Neural progenitor cell (in vitro differentiated cells): ENCODE measurements around the gene DDIT3. TPM values are rescaled to one million over a fixed set of nuclear protein-coding genes. Genes with fewer than 3 reads are reported as not detected.
"Not testable (repeated sequence)": the region's sequence is repeated elsewhere in the genome, so short reads cannot be mapped to it uniquely, and the experiment has no call there.

Source experiments
- DNase-seq: peaks from one replicate; pipeline ENCODE4 v3.0.0-alpha.2; 2016; ENCODE audit warnings: low spot score
- H2AFZ ChIP-seq: fragments of 200-600 bp; sonication (generic); replicated peaks from 2 replicates; pipeline ENCODE4 v1.6.1; 2016; ENCODE audit warnings: antibody characterized with exemption
- H3F3A ChIP-seq: fragments of 200-600 bp; sonication (generic); 2 replicates; pipeline ENCODE4 v1.6.1; 2016; ENCODE audit warnings: antibody characterized with exemption, low read depth
- H3K27ac ChIP-seq: fragments of 200-600 bp; sonication (generic); 2 replicates; pipeline ENCODE4 v1.5.1; 2016; ENCODE audit warnings: mild to moderate bottlenecking
- H3K27me3 ChIP-seq: fragments of 200-600 bp; sonication (generic); 2 replicates; pipeline ENCODE4 v1.6.1; 2016; ENCODE audit warnings: mild to moderate bottlenecking, moderate library complexity
- H3K36me3 ChIP-seq: fragments of 200-600 bp; sonication (generic); 2 replicates; pipeline ENCODE4 v1.5.1; 2016
- H3K4me1 ChIP-seq: fragments of 200-600 bp; sonication (generic); 2 replicates; pipeline ENCODE4 v1.6.1; 2016; ENCODE audit warnings: mixed run types
- H3K4me2 ChIP-seq: fragments of 200-600 bp; sonication (generic); 2 replicates; pipeline ENCODE4 v1.6.1; 2016
- H3K4me3 ChIP-seq: fragments of 200-600 bp; sonication (generic); 2 replicates; pipeline ENCODE4 v1.5.1; 2016
- H3K79me2 ChIP-seq: fragments of 200-600 bp; sonication (generic); 2 replicates; pipeline ENCODE4 v1.6.1; 2016; ENCODE audit warnings: low read depth
- H3K9ac ChIP-seq: fragments of 200-600 bp; sonication (generic); 2 replicates; pipeline ENCODE4 v1.6.1; 2016
- H3K9me3 ChIP-seq: fragments of 200-600 bp; sonication (generic); 2 replicates; pipeline ENCODE4 v1.5.1; 2016; ENCODE audit warnings: low read depth
- H4K20me1 ChIP-seq: fragments of 200-600 bp; sonication (generic); 2 replicates; pipeline ENCODE4 v1.6.1; 2016; ENCODE audit warnings: low read depth
- H3K27ac Mint-ChIP-seq: 3 replicates; pipeline ENCODE4 v1.8.0; 2021; ENCODE audit warnings: mixed read lengths
- H3K27me3 Mint-ChIP-seq: 2 replicates; pipeline ENCODE4 v1.8.0; 2022; ENCODE audit warnings: low read depth, mild to moderate bottlenecking, inconsistent platforms, moderate library complexity, mixed read lengths; ENCODE audit not compliant: insufficient read depth
- H3K36me3 Mint-ChIP-seq: 3 replicates; pipeline ENCODE4 v1.8.0; 2021; ENCODE audit warnings: mixed read lengths
- H3K4me1 Mint-ChIP-seq: 3 replicates; pipeline ENCODE4 v1.8.0; 2021; ENCODE audit warnings: mixed read lengths
- H3K4me3 Mint-ChIP-seq: 3 replicates; pipeline ENCODE4 v1.8.0; 2021; ENCODE audit warnings: mild to moderate bottlenecking, moderate library complexity, mixed read lengths
- H3K9me3 Mint-ChIP-seq: 3 replicates; pipeline ENCODE4 v1.8.0; 2020; ENCODE audit warnings: mixed read lengths
- EZH2 ChIP-seq: fragments of 200-600 bp; sonication (generic); IDR thresholded peaks from 2 replicates; pipeline ENCODE4 v1.6.1; 2017; ENCODE audit warnings: antibody characterized with exemption, mild to moderate bottlenecking, moderate library complexity
- EZH2phosphoT487 ChIP-seq: fragments of 200-600 bp; sonication (generic); IDR thresholded peaks from 2 replicates; pipeline ENCODE4 v1.6.1; 2017; ENCODE audit warnings: antibody characterized with exemption
- total RNA-seq: library from RNA; depleted of rRNA; stranded (reverse); fragments of >200 nt; gene quantifications from 2 replicates; pipeline ENCODE4 v1.2.3, GENCODE V29; 2015; ENCODE audit warnings: low replicate concordance
- TF ChIP-seq, protein P1 (sequence below): fragments of 200-600 bp; sonication (generic); IDR thresholded peaks from 2 replicates; pipeline ENCODE4 v1.5.1; 2017; ENCODE audit warnings: antibody characterized with exemption, mild to moderate bottlenecking

Gene DDIT3
- total RNA-seq, 1 donor from 2014 or later: 2.3 TPM

DNA sequence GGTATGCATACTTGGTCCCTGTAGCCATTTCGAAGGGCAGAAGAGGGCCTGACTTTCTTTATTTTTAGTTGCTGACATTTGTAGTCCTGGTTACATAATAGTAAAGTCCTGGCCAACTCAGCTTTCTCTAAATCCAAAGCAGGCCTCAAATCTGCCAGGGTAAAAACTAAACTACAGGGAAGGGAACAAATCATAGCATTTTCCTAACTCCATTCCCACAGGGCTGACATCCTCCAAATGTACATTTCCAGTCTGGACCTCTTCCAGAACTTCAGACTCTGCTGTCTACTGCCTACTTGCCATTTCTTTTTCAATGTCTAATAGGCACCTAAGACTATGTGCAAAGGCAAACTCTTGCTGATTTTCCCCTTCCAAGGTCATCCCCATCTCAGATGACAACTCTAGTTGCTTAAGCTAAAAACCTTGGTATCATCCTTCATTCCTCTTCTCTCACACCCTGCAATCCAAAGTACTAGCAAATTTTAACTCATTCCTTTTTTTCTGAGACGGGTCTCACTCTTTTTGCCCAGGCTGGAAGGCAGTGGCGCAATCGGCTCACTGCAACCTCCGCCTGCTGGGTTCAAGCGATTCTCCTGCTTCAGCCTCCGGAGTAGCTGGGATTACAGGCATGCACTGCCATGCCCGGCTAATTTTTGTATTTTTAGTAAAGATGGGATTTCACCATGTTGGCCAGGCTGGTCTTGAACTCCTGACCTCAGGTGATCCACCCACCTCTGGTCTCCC, 2.0 kb downstream of the DDIT3 start:
- peaks cover 30% of the 10 kb centered on the region for H3K36me3 Mint-ChIP-seq
- Histone ChIP-seq H3K9ac (no peak overlapping the region), H3K36me3 (peaks cover 3% of the 10 kb centered on the region), H3K9me3 (no peaks in the 10 kb centered on the region), H3F3A (peaks cover 49% of the 10 kb centered on the region), H2AFZ (no peak overlapping the region), H3K27me3 (no peaks in the 10 kb centered on the region), H3K4me1 (peaks cover 22% of the 10 kb centered on the region), H3K4me3 (no peak overlapping the region), H3K27ac (no peak overlapping the region), H3K79me2 (peaks cover 11% of the 10 kb centered on the region), H3K4me2 (peak overlapping the region; percentile 81), H4K20me1 (peaks cover 32% of the 10 kb centered on the region)
- H3K4me3 Mint-ChIP-seq: peak overlapping the region; percentile 61
- no peaks in the 10 kb centered on the region for H3K9me3 Mint-ChIP-seq
- peaks cover 32% of the 10 kb centered on the region for H3K4me1 Mint-ChIP-seq
- TF ChIP-seq EZH2 (no peak), EZH2phosphoT487 (no peak)
- TF ChIP-seq, protein P1, sequence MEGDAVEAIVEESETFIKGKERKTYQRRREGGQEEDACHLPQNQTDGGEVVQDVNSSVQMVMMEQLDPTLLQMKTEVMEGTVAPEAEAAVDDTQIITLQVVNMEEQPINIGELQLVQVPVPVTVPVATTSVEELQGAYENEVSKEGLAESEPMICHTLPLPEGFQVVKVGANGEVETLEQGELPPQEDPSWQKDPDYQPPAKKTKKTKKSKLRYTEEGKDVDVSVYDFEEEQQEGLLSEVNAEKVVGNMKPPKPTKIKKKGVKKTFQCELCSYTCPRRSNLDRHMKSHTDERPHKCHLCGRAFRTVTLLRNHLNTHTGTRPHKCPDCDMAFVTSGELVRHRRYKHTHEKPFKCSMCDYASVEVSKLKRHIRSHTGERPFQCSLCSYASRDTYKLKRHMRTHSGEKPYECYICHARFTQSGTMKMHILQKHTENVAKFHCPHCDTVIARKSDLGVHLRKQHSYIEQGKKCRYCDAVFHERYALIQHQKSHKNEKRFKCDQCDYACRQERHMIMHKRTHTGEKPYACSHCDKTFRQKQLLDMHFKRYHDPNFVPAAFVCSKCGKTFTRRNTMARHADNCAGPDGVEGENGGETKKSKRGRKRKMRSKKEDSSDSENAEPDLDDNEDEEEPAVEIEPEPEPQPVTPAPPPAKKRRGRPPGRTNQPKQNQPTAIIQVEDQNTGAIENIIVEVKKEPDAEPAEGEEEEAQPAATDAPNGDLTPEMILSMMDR: no peak
- peaks cover 13% of the 10 kb centered on the region for H3K27me3 Mint-ChIP-seq
- DNase-seq: no peak
- no peak overlapping the region for H3K27ac Mint-ChIP-seq

- H3F3A ChIP-seq: peaks cover 45% of the 10 kb centered on the region
- not testable (repeated sequence) for H3K27me3 ChIP-seq, H3K27ac ChIP-seq, H3K4me2 ChIP-seq, H3K4me3 ChIP-seq, H3K4me3 Mint-ChIP-seq, H3K9me3 ChIP-seq, H3K36me3 ChIP-seq, H3K9ac ChIP-seq, H3K9me3 Mint-ChIP-seq, H2AFZ ChIP-seq, DNase-seq, H3K27ac Mint-ChIP-seq
- Mint-ChIP-seq H3K27me3 (peaks cover 11% of the 10 kb centered on the region), H3K4me1 (peaks cover 29% of the 10 kb centered on the region), H3K36me3 (peaks cover 36% of the 10 kb centered on the region)
- peaks cover 22% of the 10 kb centered on the region for H3K4me1 ChIP-seq
- peaks cover 11% of the 10 kb centered on the region for H3K79me2 ChIP-seq
- H4K20me1 ChIP-seq: peaks cover 32% of the 10 kb centered on the region
These were observed 2.6 kb downstream of the DDIT3 start for GRCh38 chr12:57517718-57518117.

DNA sequence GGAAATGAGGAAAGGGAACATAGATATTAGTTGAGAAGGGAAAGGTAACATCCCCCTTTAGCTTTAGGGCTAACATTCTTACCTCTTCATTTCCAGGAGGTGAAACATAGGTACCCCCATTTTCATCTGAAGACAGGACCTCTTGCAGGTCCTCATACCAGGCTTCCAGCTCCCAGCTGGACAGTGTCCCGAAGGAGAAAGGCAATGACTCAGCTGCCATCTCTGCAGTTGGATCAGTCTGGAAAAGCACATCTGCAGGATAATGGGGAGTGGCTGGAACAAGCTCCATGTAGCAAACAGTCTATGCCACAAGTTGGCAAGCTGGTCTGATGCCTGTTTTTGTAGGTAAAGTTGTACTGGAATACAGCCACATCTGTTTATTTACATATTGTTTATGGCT, 3.1 kb downstream of the DDIT3 start:
- Histone ChIP-seq H3K9me3 (no peaks in the 10 kb centered on the region), H3K4me1 (peaks cover 22% of the 10 kb centered on the region), H4K20me1 (peaks cover 32% of the 10 kb centered on the region), H3K4me2 (no peak overlapping the region), H3K27me3 (no peaks in the 10 kb centered on the region), H3K9ac (no peak overlapping the region), H3K27ac (no peak overlapping the region), H3F3A (peaks cover 42% of the 10 kb centered on the region), H3K4me3 (no peak overlapping the region), H2AFZ (no peak overlapping the region), H3K79me2 (peaks cover 11% of the 10 kb centered on the region), H3K36me3 (peaks cover 5% of the 10 kb centered on the region)
- Mint-ChIP-seq H3K4me1 (peaks cover 29% of the 10 kb centered on the region), H3K36me3 (peaks cover 40% of the 10 kb centered on the region), H3K27me3 (peaks cover 11% of the 10 kb centered on the region), H3K9me3 (no peaks in the 10 kb centered on the region), H3K27ac (no peak overlapping the region), H3K4me3 (no peak overlapping the region)
- no peak for TF ChIP-seq EZH2
- TF ChIP-seq, protein P1: no peak
- no peak for TF ChIP-seq EZH2phosphoT487
- no peak for DNase-seq

DNA sequence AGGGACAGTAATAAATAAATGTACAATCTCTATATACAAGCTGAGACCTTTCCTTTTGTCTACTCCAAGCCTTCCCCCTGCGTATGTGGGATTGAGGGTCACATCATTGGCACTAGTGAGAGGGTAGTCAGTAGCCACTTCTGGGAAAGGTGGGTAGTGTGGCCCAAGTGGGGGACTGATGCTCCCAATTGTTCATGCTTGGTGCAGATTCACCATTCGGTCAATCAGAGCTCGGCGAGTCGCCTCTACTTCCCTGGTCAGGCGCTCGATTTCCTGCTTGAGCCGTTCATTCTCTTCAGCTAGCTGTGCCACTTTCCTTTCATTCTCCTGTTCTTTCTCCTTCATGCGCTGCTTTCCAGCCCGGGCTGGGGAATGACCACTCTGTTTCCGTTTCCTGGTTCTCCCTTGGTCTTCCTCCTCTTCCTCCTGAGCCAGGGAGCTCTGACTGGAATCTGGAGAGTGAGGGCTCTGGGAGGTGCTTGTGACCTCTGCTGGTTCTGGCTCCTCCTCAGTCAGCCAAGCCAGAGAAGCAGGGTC, 3.6 kb downstream of the DDIT3 start:
- no peaks in the 10 kb centered on the region for H3K27me3 ChIP-seq
- no peak overlapping the region for H3K4me2 ChIP-seq
- no peak overlapping the region for H3K27ac ChIP-seq
- TF ChIP-seq, protein P1: no peak
- no peak for TF ChIP-seq EZH2
- TF ChIP-seq EZH2phosphoT487: no peak
- H3K4me3 Mint-ChIP-seq: no peak overlapping the region
- H3K36me3 ChIP-seq: peaks cover 10% of the 10 kb centered on the region
- no peak overlapping the region for H3K4me3 ChIP-seq
- H4K20me1 ChIP-seq: peaks cover 28% of the 10 kb centered on the region
- no peaks in the 10 kb centered on the region for H3K9me3 ChIP-seq
- H3K36me3 Mint-ChIP-seq: peaks cover 44% of the 10 kb centered on the region
- H3K79me2 ChIP-seq: peaks cover 11% of the 10 kb centered on the region
- peaks cover 37% of the 10 kb centered on the region for H3F3A ChIP-seq
- H2AFZ ChIP-seq: no peak overlapping the region
- H3K9ac ChIP-seq: no peak overlapping the region
- no peak for DNase-seq
- H3K9me3 Mint-ChIP-seq: no peaks in the 10 kb centered on the region
- H3K4me1 Mint-ChIP-seq: peaks cover 24% of the 10 kb centered on the region
- peaks cover 7% of the 10 kb centered on the region for H3K27me3 Mint-ChIP-seq
- H3K4me1 ChIP-seq: peaks cover 18% of the 10 kb centered on the region
- no peak overlapping the region for H3K27ac Mint-ChIP-seq
